ENCODE data around the gene SLC25A5.
"Not testable (repeated sequence)": the region's sequence is repeated elsewhere in the genome, so short reads cannot be mapped to it uniquely, and the experiment has no call there.

The SLC25A5 gene

DNA sequence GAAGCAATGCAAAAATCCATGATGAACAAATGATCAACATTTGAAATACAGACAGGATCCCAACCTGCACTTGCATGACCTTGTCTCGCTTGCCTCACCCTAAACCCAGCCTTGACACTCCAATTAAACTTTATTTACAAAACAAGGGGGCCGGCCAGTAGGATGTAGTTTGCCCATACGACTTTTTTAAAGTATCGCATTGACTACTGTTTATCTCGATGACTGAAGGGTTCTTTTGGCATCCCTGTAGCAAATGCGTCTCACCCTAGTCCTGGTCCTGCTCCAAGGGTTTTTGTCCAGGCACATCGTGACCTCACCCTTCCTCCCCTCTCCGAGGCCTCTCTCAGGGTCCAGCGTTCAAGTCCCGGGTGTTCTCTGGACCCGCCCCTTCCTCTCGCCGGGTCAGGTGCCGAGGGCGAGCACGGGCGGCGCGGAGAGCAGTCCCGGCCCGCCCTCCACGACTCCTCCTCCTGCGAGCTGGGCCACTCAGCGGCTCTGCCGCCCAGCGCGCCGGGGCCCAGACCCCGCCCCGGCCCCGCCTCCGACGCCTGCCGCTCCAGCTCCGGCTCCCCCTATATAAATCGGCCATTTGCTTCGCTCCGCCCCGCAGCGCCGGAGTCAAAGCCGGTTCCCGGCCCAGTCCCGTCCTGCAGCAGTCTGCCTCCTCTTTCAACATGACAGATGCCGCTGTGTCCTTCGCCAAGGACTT, at the start of gene SLC25A5:
TSS of gene SLC25A5 (plus strand) at position 603 of the 709 bp plus-strand sequence. CDS start at position 675, 72 bp downstream.
- peak; percentile 10 for DNase-seq

DNA sequence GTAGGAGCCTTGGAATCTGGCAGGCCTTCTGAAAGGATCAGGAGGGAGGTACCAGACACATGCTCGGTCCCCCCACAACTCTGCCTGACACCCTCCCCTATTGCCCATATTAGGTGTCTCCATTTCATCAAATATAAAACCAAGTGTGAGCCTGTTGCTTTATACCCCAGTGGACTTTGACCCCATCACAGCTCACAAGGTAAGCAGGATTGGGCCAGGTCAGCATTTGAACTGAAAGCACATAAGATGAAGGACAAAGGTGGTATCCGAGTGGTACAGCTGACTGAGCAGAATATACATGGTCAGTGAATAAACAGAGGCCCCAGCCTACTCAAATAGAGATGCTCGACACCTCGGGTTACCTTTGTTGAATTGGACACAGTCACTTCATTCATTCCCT, 49.1 kb upstream of the SLC25A5 start:
- DNase-seq: no peak

DNA sequence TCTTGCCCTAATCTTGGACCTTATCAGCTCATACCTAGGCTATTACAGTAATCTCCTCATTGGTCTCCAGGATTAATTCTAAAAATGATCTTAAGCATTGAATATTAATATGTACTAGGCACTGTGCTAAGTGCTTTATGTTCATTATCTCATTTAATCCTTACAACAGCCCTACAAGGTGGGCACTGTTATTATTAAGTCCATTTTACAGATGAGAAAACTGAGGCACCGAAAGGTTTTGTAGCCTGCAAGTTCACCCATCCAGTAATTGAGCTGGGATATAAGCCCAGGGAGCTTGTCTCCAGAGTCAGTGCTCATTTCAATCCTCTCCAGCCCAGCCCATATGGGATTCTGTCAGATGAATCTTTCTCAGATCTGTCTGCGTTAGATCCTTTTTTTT, 48.3 kb upstream of the SLC25A5 start:
- DNase-seq: no peak

DNA sequence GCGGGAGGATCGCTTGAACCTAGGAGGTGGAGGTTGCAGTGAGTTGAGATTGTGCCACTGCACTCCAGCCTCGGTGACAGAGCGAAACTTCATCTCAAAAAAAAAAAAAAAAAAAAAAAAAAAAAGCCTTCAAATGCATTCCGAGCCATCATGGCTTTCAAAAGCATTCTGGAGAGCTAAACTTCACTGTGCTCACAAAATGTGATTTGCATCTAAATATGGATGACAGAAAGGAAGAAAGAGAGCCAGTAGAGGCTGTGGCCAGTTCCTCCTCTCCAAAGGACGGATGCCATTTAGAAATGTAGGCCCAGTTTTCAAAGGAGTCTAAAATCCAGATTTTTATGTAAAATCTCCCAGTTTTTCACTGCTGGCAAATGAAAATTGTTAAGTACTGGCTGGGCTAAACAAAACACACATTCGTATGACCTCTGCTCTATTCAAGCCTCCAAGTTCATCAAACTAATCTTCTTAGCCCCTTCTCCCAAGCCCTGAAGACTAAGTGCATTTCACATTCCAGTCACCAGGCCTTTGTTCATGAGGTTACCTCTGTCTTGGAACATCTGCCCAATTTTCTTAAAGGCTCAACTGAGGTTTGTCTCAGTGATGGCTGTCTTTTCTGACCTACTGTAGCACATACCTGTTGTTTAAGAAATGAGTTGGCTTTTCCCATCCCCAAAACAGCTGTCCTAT, 47.1 kb upstream of the SLC25A5 start:
- no peak for DNase-seq

DNA sequence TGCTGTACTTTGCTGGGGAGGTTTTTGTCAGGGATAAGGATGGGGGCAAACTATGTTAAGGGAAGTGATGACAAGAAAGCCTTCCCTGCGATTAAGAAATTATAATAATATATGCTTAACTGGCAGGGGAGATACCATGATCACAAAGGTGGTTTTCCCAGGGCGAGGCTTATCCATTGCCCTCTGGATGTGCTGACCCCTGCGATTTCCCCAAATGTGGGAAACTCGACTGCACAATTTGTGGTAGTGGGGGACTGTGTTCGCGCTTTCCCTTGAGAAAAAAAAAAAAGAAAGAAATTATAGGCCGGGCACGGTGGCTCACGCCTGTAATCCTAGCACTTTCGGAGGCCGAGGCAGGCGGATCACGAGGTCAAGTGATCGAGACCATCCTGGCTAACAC, 44.6 kb upstream of the SLC25A5 start:
- no peak for DNase-seq

DNA sequence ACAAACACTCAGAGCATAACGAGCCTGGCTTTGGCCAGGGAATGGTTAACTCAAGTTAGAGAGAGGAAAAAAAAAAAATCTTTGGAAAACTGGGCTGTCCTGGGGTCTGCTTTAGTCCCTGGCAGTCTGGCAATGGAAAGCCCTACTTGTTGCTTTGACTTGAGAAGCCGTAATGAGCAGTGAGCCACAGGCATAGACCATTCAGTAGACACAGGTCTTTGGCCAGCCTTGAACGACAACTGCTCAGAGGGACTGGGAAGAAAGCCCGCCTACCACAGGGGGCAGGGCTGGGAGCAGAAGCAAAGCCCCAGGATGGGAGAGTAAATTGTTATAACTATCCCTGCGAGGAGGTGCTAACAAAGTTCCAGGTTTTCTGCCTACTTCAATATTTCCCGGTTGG, 43.2 kb upstream of the SLC25A5 start:
- no peak for DNase-seq

DNA sequence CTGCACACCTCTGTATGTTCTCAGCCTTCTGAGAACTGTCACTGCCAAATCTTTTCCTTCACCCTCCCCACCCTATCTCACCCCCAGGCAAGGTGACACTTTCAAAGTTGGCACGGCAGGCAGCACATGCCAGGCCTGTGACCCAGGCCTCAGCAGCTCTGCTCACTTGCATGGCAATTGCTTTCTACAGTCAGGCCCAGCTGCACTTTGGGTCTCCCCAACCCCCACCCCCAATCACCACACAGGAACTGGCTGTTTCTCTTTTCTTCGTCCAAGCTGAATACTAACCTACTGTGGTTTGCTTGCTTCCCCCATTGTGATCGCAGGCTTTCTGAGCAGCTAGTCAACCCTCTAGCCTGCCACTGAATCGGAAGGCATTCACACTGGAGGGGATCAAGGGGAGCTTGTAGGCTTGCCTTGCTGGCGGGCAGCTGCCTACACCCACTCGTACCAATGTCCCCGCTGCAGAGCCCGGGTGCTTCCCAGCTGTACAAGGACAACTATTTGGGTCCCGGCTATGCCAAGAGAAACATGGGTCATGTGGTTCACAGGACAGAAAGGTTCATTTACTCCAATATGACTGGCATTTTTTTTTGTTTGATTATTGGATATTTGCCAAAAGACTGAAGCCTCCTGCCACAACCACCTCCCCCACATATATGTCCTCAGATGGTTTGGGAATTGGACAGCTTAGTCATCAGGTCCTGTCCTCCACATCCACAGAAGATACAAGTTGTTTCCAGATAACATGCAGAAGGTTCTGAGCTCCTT, 41.0 kb upstream of the SLC25A5 start:
- DNase-seq: no peak

DNA sequence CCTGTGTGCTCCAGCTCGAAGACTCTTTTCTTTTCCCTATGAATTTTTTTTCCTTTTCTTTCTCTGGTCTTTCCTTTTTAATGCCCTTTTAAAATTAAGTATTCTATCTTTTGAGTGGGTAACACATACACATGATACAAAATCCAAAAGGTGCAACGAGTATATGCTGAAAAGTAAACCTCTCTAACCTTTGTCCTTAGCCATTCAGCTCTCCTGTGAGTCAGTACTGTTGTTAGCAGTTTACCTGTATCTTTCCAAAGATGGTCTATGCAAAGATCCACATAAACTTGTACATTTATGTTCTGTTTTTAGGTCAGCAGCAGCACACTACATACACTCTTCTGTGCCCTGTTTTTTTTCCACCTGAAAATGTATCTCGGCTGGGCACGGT, 40.5 kb upstream of the SLC25A5 start:
- DNase-seq: no peak

DNA sequence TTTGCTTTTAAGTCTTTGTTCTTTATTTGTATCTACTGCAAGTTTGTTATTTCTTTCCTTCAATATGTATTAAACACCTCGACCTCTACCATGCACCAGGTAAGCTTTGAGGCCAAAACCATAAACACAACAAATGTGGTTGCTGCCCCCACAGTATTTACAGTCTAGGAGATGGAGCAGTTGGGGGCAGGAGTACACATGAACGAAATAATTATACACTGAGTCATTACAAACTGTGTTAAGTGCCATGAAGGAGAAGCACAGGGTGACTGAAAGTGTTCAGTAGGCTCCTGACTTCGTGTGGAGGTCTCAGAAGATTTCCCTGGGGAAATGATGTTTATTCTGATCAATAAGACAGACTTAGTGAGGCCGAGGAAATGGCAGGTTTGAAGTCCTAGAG, 38.8 kb upstream of the SLC25A5 start:
- DNase-seq: no peak

DNA sequence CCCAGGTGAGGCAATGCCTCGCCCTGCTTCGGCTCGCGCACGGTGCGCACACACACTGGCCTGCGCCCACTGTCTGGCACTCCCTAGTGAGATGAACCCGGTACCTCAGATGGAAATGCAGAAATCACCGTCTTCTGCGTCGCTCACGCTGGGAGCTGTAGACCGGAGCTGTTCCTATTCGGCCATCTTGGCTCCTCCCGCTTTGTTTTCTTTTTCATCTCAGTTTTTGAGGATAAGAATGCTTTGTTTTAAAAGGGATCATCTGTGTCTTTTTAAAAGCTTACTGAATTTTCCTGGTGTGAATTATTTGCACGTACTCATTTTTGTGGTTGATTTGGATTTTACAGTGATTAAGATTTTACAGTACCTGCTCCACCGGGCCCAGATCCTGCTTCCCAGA, 26.9 kb upstream of the SLC25A5 start:
- not testable (repeated sequence) for DNase-seq

DNA sequence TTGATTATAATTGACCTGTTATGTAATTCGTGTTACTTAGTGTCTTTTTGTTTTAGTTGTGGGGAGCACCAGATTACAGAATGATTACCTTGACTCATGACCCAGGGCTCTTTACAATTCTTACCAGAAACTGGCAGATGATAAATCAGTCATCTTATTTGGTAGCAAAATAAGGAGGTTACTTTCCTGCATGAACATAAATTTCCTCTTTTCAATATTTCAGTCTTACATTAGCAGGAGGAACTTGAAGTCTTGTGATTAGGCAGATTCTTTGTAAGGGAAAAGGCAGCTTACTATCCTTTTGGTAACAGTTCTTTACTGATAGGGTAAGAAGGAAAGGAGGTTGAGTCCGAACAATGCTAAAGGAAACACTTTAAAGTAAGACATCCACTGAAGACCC, 26.0 kb upstream of the SLC25A5 start:
- DNase-seq: no peak

DNA sequence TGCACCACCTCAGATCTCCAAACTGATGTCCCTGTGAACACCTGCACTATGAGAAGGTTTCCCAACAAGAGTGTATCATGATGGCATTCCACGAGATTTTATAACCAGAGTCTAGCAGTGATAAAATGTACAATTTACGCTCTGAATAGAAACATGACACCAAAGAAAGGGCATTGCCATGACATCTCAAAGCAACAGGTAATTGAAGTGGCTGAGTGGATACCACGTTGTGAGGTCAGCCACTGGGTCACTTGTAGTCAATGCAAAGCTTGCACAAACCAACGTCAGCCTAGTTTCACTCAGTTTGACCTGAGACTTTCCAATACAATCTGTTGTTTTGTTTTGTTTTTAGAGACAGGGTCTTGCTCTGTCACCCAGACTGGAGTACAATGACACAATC, 15.0 kb upstream of the SLC25A5 start:
- no peak for DNase-seq

DNA sequence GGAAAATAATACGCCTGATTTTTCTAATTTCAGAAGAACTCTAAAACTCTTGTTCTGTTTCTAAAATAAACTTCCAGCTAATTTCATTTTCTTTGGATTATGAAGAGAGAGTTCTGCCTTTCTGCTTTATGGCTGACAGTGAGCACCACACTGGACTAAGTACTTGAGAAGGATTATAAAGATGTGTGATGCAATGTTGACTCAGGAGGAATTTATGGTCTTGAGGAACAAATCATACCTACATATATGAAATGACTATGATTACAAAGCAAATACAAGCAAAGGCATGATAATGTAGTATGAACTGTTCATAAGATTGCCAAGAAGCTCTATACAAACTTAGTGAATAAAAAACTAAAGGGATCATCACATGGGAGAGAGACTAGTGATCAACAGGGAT, 13.0 kb upstream of the SLC25A5 start:
- DNase-seq: no peak

DNA sequence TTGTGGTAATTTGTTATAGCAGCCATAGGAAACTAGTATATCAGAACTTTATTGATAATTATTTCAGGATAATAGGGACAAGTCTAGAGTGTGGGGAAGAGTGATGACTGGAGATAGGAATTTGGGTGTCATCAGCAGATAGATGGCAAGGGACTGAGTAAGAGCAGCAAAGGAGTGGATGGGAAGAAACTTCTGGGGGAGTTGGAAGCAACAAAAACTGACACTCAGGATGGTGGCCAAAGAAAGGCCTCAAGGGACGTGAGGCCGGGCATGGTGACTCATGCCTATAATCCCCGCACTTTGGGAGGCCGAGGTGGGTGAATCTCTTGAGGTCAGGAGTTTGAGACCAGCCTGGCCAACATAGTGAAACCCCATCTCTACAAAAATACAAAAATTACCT, 9.1 kb upstream of the SLC25A5 start:
- DNase-seq: no peak

DNA sequence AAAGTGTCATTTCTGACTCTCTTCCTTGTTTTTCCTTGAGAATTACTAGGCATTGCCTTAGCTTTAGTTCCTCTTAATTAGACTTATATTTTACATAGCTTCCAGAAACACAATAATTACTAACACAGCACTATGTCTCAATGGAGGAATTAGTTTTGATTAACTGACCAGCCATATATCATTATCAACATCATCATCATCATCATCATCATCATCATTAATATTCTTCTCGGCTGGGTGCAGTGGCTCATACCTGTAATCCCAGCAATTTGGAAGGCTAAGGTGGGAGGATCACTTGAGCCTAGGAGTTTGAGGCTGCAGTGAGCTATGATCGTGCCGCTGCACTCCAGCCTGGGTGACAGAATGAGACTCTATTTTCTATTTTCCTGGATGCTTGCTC, 2.7 kb upstream of the SLC25A5 start:
- DNase-seq: no peak

DNA sequence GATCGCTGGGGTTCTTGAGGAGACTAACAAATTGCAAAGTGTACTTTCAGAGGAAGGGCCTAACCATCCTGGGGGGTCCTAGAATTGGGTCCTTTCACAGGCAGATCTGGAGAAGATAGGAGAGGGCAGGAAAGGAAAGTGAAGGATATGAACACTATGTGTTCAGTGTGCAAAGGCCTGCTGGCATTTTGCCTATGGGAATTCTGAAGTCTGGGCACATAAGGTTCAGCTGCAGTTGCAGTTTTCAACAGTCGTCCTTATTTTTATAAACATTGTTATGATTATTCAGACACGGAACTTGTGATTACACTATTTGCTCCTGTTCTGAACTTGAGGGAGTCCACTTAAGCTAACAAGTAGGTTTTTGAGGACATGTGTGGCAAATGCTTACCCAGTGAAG, 1.3 kb upstream of the SLC25A5 start:
- DNase-seq: no peak

DNA sequence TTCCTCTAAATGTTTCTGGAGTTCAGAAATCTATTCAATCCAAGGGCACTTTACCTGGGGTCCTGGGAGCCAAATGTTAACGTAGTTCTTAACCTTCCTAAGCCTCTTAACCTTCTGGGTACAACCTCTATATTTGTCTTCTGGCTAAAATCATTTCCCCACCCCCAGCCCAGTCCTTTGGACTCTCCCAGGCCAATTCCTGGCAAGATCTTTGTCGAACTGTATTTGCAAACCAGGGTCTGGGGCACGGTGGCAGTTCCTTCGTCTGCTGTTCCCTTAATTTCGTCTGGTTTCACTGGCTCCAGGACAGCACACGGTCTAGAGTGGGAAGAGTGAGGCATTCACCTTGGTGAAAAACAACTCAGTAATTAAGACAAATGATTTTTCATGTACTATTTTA, 811 bp upstream of the SLC25A5 start:
- DNase-seq: no peak

DNA sequence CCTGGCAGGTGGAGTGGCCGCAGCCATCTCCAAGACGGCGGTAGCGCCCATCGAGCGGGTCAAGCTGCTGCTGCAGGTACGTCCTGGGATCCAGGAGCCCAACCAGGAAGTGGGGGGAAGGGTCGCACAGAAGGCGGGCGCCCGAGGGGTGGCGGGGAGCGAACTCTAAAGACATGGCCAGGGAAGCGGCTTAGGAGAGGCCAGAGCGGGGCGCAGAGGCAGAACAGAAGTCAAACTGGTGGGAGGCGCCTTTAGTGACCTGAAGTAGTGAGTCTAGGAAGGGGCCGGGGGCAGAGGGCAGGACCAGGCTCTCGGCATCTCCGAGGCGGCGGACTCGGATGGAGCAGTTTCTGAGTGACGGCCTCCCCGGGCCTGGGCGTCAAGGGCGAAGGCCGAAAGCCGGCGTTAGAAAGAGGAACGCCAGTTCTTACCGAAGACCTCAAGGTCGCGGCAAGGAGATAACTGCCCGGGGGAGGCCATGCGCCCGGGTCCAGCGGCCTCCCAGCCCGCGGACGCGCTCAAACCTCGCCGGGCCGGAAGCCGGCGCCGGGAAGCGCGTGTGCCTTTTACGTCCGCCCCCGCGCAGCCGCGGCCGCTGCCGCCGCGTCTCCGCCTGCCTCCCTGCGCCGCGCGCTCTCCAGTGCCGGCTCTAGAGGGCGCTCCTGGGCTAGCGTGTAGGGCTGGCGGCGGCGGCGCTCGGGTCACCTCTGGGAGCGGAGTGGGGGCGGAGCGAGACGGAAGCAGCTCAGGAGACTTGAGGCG, 488 bp downstream of the SLC25A5 start:
- peak; percentile 34 for DNase-seq

DNA sequence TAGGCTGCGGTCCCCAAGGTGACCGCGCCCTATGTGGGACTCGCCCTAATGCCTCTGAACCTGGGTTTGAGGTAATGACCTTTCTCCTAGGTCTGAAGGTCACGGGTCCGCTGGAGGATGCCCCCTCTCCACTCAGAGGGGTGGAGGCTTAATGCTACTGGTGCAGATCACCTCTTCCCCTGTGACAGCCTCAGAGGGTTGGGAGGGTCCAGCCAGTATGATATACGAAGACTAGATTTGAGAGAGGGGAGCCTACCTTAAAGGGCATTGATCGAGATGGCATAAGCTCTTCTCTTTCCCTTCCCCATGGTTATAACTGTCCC, 1.0 kb downstream of the SLC25A5 start:
- DNase-seq: no peak

DNA sequence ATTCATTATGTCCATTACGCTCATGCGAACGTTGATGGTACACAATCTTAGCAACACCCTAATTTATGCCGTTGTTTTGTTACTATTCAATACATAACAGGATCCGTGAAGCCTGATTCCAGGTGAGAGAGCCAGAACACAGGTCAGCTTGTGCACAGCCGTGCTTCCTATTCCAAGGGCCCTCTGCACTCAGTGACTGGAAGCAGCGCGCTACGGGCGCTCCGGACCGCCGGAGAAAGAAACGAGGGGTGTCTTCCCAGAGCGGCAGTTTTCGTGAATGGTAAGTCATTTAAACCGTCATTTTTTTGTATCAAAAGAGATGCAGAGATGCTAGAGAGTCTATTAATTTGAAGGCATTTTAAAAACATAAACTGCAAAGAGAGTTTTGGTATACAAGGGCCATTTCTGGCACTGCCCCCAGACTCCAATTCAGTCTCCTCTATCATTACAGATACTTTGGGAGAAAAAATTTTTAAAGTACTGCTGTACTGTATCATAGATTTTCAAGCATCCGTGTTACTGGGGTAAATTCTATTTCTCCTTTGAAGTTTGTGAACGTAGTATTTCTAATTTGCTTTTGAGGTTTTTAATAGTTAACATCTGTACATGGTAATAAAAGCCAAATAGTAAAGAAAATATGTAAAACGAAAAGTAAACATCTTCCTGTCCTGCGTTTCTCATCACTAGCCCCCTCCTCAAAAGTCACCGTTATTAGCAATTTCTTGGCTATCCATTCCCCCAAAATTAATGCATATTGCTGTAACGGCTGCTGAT, 6.6 kb downstream of the SLC25A5 start:
- DNase-seq: no peak

DNA sequence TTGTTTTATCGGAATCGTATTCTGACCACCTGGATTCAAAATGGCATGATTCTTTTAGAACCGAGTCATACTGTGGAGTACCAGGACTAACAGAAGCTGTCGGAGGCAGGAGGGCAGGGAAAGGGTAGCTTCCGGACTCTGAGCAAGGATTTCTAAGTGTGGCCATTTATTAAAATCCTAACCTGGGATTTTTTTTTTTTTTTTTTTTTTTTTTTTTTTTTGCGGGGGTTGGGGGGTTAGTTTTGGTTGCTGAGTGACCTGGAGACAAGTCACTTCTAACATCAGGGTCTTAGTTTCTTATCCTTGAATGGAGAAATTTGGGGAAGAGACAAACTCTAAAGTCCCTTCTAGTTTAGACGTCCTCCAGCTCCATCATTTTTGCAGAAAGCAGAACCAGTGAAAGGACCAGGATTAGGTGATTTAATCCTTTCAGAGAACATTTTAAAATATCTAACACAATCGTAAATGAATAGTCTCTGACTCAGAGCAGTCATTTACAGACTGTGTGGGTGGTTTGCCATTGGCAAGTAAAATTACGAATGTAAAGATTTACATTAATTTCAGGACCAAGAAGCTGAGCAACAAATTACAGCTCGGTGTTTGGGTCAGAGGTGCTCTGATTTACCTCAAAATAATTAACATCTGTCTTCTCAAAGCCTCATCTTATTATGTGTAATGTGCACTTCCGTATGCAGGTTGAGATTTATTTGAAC, 7.3 kb downstream of the SLC25A5 start:
- no peak for DNase-seq

DNA sequence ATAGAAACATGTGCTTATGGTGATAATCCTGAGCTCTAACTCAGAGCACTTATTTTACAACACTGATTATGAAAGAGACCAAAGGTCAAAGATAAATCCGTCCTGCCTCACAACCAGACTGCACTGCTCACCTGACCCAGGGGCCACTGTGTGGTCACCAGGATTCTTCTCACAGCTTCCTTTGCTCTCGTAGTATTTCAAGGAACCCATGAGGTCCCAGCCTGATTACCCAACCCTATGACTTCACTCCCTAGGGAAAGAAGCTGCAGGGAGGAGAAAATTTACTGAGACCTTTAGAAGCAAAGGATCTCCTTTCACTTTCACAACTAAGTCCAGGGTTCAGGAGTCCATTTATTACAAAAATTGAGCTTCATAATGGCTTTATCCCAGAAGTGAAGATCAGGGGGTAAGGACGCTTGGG, 9.6 kb downstream of the SLC25A5 start:
- peak; percentile 2 for DNase-seq
